ENCODE data around the gene GALP.
"Not testable (repeated sequence)": the region's sequence is repeated elsewhere in the genome, so short reads cannot be mapped to it uniquely, and the experiment has no call there.

The GALP gene

DNA sequence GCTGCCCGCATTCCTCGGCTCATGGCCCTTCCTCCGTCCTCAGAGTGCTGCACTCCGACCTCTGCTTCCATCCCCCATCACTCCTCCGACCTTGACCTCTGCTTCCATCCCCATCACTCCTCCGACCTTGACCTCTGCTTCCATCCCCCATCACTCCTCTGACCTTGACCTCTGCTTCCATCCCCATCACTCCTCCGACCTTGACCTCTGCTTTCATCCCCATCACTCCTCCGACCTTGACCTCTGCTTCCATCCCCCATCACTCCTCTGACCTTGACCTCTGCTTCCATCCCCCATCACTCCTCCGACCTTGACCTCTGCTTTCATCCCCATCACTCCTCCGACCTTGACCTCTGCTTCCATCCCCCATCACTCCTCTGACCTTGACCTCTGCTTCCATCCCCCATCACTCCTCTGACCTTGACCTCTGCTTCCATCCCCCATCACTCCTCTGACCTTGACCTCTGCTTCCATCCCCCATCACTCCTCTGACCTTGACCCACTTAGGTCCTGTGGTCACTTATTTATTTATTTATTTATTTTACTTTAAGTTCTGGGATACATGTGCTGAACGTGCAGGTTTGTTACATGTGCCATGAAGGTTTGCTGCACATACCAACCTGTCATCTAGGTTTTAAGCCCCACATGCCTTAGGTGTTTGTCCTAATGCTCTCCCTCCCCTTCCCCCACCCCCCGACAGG is 26.7 kb upstream of the GALP start:
- not testable (repeated sequence) for FAIRE-seq

DNA sequence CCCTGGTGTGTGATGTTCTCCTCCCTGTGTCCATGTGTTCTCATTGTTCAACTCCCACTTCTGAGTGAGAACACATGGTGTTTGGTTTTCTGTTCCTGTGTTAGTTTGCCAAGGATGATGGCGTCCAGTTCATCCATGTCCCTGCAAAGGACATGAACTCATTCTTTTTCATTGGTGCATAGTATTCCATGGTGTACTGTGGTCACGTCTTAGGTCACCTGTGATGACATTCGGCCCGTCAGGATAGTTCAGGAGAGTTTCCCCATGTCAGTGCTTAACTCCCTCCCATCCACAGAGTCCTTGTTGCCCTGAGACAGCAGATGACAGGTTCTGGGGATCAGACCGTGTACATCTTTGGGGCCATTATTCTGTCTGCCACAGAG is 26.2 kb upstream of the GALP start:
- no peak for FAIRE-seq

- FAIRE-seq = no peak
These were observed 25.4 kb upstream of the GALP start for GRCh38 chr19:56150358-56150757.

DNA sequence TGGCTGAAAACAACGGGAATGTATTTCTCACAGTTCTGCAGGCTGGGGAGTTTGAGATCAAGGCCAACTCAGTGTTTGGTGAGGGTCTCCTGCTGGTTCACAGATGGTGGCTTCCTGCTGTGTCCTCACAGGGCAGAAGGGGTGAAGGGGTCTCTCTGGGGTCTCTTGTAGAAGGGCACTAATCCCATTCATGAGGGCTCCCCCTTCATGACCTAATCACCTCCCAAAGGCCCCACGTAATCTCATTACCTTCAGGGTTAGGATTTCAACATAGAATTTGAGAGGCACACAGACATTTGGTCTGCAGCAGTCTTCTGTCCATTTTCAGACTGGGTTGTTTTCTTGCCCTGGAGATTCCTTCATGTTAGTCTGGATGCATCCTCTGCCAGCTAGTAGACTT is 23.2 kb upstream of the GALP start:
- FAIRE-seq = no peak

DNA sequence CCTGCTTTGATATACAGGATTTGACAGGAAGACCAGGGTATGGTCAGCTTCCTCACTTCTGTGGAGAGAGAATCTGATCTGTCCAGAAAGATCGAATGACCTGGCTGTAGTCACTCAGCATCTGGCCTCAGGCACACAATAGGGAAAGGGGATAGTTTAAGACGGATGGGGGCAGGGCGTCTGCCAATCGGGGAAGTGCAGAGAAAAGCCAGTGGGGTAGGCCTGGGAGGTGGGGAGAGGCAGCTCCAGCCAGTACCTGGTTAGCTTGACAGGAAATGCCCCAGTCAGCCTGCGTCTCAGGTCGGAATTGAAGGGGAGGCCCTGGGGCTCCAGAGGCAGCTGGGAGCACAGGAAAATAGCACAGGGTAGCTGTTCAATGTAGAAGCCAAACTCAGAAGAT is 22.3 kb upstream of the GALP start:
- FAIRE-seq = no peak

GRCh38 chr19:56155124-56155687 is 20.6 kb upstream of the GALP start:
- FAIRE-seq = no peak

DNA sequence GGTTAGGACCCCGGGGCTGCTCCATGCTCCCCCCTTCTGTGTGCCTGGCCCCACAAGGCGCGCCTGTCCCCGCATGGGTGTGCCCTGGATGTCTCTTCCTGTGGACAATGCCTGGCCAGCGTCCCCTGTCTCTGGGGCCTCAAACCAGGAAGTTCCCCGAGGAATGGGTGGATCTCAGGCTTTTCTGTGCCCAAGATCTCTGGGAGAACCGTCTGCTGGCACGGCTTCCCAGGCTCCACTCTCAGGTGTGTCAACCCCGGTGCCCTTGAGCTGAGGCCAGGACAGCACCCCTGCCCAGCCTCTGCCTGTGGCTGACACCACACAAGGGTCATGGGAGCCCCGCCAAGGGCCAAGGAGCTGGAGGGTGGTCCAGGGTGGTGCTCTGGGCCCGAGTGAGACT is 19.0 kb upstream of the GALP start:
- FAIRE-seq = no peak

DNA sequence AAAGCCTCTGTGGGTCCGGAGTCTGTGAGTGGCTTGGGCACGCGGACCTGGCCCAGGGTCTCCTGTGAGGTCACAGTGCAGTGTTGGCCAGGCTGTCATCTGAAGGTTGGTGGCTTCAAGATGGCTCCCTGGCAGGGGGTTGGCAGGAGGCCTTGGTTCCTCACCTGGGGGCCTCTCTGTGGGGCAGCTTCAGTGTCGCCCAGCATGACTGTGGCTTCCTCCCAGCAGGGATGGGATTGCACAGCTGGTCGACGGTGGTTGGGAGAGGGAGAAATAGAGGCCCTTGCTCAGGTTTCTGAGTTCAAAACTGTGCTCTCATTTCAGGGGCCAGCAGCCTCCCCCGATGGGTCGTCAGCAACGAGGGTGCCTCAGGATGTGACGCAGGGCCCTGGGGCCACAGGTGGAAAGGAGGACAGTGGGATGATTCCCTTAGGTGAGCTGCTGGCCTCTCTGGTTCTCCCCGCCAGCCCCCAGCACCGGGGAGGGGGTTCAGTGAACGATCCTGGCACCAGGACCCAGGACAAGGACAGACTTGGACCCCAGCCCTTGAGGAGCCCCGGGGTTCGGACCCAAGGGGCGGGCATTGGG is 17.5 kb upstream of the GALP start:
- FAIRE-seq = no peak

DNA sequence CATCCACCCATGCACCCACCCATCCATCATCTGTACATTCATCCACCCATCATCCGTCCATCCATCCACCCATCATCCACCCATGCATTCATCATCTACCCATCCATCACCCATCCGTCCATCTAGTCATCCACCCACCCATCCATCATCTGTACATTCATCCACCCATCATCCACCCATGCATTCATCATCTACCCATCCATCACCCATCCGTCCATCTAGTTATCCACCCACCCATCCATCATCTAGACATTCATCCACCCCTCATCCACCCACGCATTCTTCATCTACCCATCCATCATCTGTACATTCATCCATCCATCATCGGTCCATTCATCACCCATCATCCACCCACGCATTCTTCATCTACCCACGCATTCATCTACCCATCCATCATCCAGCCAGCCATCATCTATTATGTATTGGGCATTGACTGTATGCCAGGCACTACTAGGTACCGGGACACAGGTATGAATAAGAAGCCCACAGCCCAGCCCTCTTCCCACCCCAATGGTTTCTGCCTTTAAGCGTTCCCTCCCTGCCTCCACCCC is 16.7 kb upstream of the GALP start:
- no peak for FAIRE-seq

- no peak for FAIRE-seq
These were observed 16.1 kb upstream of the GALP start for GRCh38 chr19:56159622-56160271.

GRCh38 chr19:56161534-56161933 is 14.3 kb upstream of the GALP start:
- FAIRE-seq = no peak

DNA sequence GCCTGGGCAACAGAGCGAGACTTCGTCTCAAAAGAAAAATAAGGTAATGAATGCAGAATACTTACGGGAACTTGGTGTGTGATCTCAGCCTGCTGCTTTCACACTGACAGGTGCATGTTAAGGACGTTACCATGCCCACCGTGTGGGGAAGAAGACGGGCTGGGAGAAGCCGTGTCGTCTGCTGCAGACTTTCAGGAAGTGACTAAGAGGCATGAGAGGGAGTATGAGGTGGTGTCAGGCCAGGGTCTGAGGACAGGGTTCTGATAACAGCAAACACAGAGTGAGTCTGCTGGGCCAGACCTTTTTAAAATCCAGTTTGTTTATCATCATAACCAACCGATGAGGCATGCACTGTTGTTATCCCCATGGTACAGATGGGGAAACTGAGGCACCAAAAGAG is 13.6 kb upstream of the GALP start:
- FAIRE-seq = no peak

- no peak for FAIRE-seq
These were observed 12.7 kb upstream of the GALP start for GRCh38 chr19:56163097-56163496.

- FAIRE-seq = no peak
These were observed 8.7 kb upstream of the GALP start for GRCh38 chr19:56167064-56167578.

DNA sequence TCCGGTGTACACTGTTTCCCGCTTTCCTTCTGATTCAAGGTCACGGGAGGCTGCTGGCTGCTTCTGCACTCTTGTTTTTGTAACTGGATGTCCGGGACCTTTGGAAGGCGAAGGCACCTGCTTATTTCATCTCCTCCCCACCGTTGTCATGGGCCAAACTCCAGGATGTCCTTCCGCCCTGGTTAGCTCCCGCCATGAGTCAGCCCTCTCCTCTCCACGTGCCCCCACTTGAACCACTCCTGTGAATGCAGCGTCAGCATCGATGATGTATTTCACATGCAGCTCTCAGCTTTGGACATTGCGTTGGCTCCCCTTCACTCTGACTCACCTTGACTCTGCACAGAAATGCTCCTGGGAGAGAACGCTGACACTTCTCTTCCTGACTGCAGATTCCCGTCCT is 5.5 kb upstream of the GALP start:
- FAIRE-seq = no peak

DNA sequence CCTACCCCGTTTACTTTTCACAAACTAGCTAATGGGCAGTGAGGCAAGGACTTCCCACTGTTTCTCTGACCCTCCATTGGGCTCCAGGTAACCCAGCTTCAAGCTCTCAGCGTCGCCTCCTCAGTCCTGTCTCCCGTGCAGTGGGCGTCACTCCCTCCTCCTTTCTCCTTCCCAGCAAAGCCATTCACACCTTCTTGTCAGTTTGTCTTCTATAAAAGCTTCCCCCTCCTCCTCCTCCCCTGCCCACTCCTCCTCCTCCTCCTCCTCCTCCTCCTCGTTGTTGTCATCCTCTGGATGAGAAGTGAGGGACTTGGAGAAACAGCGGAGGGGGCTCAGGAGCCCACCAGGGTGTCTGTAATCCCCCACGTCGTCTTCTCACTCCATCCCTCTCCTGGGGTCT is 1.7 kb upstream of the GALP start:
- no peak for FAIRE-seq

GRCh38 chr19:56174550-56174949 is 1.3 kb upstream of the GALP start:
- FAIRE-seq = no peak

DNA sequence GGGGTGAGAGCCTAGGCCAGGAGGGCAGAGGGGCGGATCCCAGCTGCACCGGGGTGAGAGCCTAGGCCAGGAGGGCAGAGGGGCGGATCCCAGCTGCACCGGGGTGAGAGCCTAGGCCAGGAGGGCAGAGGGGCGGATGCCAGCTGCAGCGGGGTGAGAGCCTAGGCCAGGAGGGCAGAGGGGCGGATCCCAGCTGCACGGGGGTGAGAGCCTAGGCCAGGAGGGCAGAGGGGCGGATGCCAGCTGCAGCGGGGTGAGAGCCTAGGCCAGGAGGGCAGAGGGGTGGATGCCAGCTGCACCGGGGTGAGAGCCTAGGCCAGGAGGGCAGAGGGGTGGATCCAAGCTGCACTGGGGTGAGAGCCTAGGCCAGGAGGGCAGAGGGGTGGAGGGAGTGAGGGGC is 502 bp downstream of the GALP start:
- not testable (repeated sequence) for FAIRE-seq

- no peak for FAIRE-seq
These were observed 1.1 kb downstream of the GALP start for GRCh38 chr19:56176881-56177280.

DNA sequence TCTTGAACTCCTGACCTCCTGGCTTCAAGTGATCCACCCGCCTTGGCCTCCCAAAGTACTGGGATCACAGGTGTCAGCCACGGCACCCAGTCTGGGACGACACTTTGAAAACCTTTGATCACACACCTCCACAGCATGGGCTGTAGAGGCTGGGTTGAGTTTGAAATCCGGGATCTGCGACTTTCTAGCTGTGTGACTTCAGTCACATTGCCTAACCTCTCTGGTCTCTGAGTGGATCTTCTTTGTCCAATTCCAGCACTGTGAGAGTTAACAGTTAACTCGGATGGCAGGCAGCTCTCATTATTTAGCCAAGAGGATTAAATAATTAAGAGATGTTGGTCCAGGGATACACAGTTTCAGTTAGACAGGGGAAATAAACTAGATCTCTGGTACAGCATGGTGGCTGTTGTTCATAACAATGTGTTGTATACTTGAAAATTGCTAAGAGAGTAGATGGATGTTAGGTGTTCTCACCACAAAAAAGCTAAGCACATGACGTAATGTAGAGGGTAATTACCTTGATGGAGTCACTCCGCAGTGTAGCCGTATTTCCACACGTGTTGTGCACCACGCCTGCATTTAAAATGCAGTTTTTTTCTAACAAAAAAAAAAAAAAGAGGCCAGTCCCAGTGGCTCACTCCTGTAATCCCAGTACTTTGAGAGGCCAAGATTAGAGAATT is 1.9 kb downstream of the GALP start:
- FAIRE-seq = no peak

DNA sequence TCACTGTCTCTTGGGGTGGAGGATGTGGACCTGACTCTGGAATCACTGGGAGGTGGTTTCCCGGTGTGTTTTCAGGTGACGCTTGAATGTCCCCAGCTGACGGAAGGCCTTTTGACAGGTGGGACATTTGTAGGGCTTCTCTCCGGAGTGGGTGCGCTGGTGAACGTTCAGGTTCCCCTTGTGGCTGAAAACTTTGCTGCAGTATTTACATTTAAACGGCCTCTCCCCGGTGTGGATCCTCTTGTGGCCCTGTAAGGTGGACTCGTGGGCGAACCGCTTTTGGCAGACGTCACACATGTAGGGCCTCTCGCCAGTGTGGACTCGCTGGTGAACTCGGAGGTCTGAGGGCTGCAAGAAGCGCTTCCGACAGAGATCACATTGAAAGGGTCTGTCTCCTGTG is 14.0 kb downstream of the GALP start:
- FAIRE-seq = no peak

- FAIRE-seq = no peak
These were observed 15.3 kb downstream of the GALP start for GRCh38 chr19:56191115-56191514.

GRCh38 chr19:56191711-56192110 is 15.9 kb downstream of the GALP start:
- FAIRE-seq = no peak

All from endometrium (tissue), 2 donors.